Embryonic facial prominence (tissue), 1 donor: ENCODE measurements around the gene COL5A1.

ENCODE experiments used
- DNase-seq: peaks from one replicate; pipeline ENCODE4 v3.0.0-alpha.2; 2016; ENCODE audit errors: extremely low spot score

The COL5A1 gene

GRCh38 chr9:134834957-134835419, 193.4 kb downstream of the COL5A1 start:
- DNase-seq, result no peak

- no peak for DNase-seq
Observed at GRCh38 chr9:134835448-134835847, 193.8 kb downstream of the COL5A1 start.

- DNase-seq, result no peak
Observed at GRCh38 chr9:134835987-134836386, 194.4 kb downstream of the COL5A1 start.

GRCh38 chr9:134836406-134836970, 194.9 kb downstream of the COL5A1 start:
- no peak for DNase-seq

GRCh38 chr9:134837529-134837928, 195.9 kb downstream of the COL5A1 start:
- DNase-seq, result no peak

GRCh38 chr9:134838651-134839454, 197.2 kb downstream of the COL5A1 start:
- DNase-seq, result no peak

- DNase-seq, result no peak
Observed at GRCh38 chr9:134839455-134840125, 198.0 kb downstream of the COL5A1 start.

GRCh38 chr9:134840511-134840910, 198.9 kb downstream of the COL5A1 start:
- DNase-seq, result no peak

GRCh38 chr9:134841180-134841904, 199.7 kb downstream of the COL5A1 start:
- no peak for DNase-seq

GRCh38 chr9:134842321-134842720, 200.7 kb downstream of the COL5A1 start:
- no peak for DNase-seq

- no peak for DNase-seq
Observed at GRCh38 chr9:134843740-134844139, 202.1 kb downstream of the COL5A1 start.

GRCh38 chr9:134844821-134845220, 203.2 kb downstream of the COL5A1 start:
- DNase-seq, result no peak

- no peak for DNase-seq
Observed at GRCh38 chr9:134846187-134846586, 204.6 kb downstream of the COL5A1 start.

GRCh38 chr9:134846699-134847098, 205.1 kb downstream of the COL5A1 start:
- no peak for DNase-seq

GRCh38 chr9:134847138-134847537, 205.5 kb downstream of the COL5A1 start:
- DNase-seq, result no peak

- DNase-seq, result no peak
Observed at GRCh38 chr9:134847752-134848432, 206.3 kb downstream of the COL5A1 start.

- no peak for DNase-seq
Observed at GRCh38 chr9:134848504-134848903, 206.9 kb downstream of the COL5A1 start.

GRCh38 chr9:134850611-134851010, 209.0 kb downstream of the COL5A1 start:
- DNase-seq, result no peak

- DNase-seq, result no peak
Observed at GRCh38 chr9:134851020-134851419, 209.4 kb downstream of the COL5A1 start.

GRCh38 chr9:134852906-134853654, 211.5 kb downstream of the COL5A1 start:
- no peak for DNase-seq

GRCh38 chr9:134853893-134854292, 212.3 kb downstream of the COL5A1 start:
- DNase-seq, result no peak
